HepG2 (cell line): ENCODE results near the gene UCKL1. TPM values are rescaled to one million over a fixed set of nuclear protein-coding genes. Genes with fewer than 3 reads are reported as not detected.

ENCODE experiments used
- DZIP1 ChIP-seq: sonication (generic); formaldehyde crosslinking; IDR thresholded peaks from 2 replicates; pipeline ENCODE4 v1.5.0; 2020; ENCODE audit warnings: mild to moderate bottlenecking, missing genetic modification reagents
- GTF3A ChIP-seq: sonication (generic); formaldehyde crosslinking; conservative IDR thresholded peaks from 2 replicates; pipeline ENCODE4 v1.4.0; 2020; ENCODE audit warnings: mild to moderate bottlenecking, missing genetic modification reagents
- KDM2A ChIP-seq: sonication (generic); formaldehyde crosslinking; IDR thresholded peaks from 2 replicates; pipeline ENCODE4 v1.4.0; 2020; ENCODE audit warnings: low read depth, missing genetic modification reagents, borderline replicate concordance
- MIXL1 ChIP-seq: IDR thresholded peaks from 2 replicates; pipeline ENCODE4 v1.6.1; 2016
- PATZ1 ChIP-seq: sonication (generic); formaldehyde crosslinking; IDR thresholded peaks from 2 replicates; pipeline ENCODE4 v1.4.0; 2020; ENCODE audit warnings: missing genetic modification reagents
- TEF ChIP-seq: sonication (generic); formaldehyde crosslinking; IDR thresholded peaks from 2 replicates; pipeline ENCODE4 v1.5.0; 2020; ENCODE audit warnings: missing genetic modification reagents
- THAP7 ChIP-seq: sonication (generic); formaldehyde crosslinking; IDR thresholded peaks from 2 replicates; pipeline ENCODE4 v1.8.1; 2023; ENCODE audit warnings: mild to moderate bottlenecking, missing genetic modification reagents
- ZC3H4 ChIP-seq: sonication (generic); formaldehyde crosslinking; IDR thresholded peaks from 2 replicates; pipeline ENCODE4 v1.4.0; 2020; ENCODE audit warnings: missing genetic modification reagents, borderline replicate concordance
- ZNF367 ChIP-seq: sonication (generic); formaldehyde crosslinking; IDR thresholded peaks from 2 replicates; pipeline ENCODE4 v1.4.0; 2020; ENCODE audit warnings: missing genetic modification reagents, borderline replicate concordance
- ZNF558 ChIP-seq: sonication (generic); formaldehyde crosslinking; IDR thresholded peaks from 2 replicates; pipeline ENCODE4 v1.9.0; 2022; ENCODE audit warnings: mild to moderate bottlenecking, missing genetic modification reagents, borderline replicate concordance
- polyA plus RNA-seq, 8 experiments: library from polyadenylated mRNA; depleted of rRNA in 3 of 8; stranded (reverse) in 7 of 8; unstranded in 1 of 8; fragments of >200 nt; fragmentation: Illumina TruSeq in 4 of 8; extraction: Trizol in 4 of 8; gene quantifications; 2 replicates each; pipeline versions ENCODE4 v1.2.1 to v1.2.3, GENCODE V29; 2011 to 2016; ENCODE audit warnings: low read depth in 4 of 8, missing spikeins in 1 of 8, mixed read lengths in 1 of 8; ENCODE audit not compliant: insufficient read depth in 1 of 8
- total RNA-seq, 5 experiments: library from RNA; depleted of rRNA; stranded (reverse); fragments of >200 nt; fragmentation: Illumina TruSeq; extraction: Trizol; gene quantifications; 2 replicates each; pipeline ENCODE4 v1.2.3, GENCODE V29; 2016; ENCODE audit warnings: low read depth in 1 of 5
- TF ChIP-seq, protein P1 (sequence below): sonication (generic); formaldehyde crosslinking; IDR thresholded peaks from 2 replicates; pipeline ENCODE4 v1.4.0; 2020; ENCODE audit warnings: missing genetic modification reagents

UCKL1 gene
- total and polyA plus RNA-seq, 2 of the 13 experiments (the other 11 are each of a cell fraction or from before 2014, with no cell fraction given): 50.2 to 126 TPM

DNA sequence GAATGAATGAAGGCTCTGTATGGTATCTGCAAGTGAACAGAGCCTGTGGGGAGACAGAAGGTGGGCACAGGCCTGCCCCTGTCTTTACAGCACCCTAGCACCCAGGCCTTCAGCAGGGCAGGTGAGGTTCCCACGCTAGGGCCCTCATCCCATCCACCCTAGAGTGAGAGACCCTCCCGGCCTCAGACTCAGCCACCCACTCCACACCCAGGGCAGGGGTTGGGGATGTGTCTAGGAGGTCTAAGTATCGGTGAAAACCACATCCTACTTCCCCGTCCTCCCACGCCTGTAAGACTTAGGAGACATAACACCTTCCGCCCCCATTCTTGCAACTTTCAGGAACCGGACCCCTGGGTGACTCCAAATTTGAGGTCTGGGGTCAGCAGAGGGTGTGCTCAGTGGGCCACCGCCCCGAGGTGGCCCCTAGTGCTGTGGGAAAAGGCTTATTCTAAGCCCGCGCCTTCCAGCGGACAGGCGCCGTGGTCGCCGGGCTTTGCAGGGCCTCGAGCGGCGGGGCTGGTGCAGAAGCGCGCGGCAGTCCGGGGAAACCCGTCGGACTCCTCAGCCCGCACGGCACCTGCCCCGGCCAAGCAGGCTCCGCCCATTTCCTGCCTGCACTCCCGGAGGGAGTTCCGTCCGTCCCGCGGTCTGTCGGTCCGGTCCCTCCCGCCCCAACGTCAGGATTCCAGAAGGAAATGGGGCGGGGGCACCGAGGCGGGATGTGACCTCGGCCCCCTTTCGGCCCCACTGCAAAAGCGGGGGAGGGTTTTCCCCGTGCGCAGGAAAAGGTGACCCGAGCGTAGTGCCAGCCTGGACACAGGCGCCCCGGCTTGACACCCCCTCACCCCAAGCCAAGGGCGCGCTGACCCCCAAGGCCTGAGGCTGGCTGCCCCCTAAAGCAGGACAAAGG lies 22.4 kb upstream of the UCKL1 start (continued):
- TF ChIP-seq ZNF367 (peak; percentile 76; the same call in 1 of the 2 replicates), KDM2A (CRISPR knock-in tag) (peak; percentile 97), DZIP1 (CRISPR knock-in tag) (peak; percentile 29; the same call in 1 of the 2 replicates), MIXL1 (CRISPR knock-in tag) (peak; percentile 76), ZNF558 (peak; percentile 93; the same call in 1 of the 2 replicates), PATZ1 (CRISPR knock-in tag) (peak; percentile 99), TEF (CRISPR knock-in tag) (peak; percentile 63; the same call in 1 of the 2 replicates), GTF3A (CRISPR knock-in tag) (no peak; the same call in 1 of the 2 replicates), ZC3H4 (peak; percentile 81; the same call in 1 of the 2 replicates), THAP7 (CRISPR knock-in tag) (peak; percentile 95)
- TF ChIP-seq, protein P1, sequence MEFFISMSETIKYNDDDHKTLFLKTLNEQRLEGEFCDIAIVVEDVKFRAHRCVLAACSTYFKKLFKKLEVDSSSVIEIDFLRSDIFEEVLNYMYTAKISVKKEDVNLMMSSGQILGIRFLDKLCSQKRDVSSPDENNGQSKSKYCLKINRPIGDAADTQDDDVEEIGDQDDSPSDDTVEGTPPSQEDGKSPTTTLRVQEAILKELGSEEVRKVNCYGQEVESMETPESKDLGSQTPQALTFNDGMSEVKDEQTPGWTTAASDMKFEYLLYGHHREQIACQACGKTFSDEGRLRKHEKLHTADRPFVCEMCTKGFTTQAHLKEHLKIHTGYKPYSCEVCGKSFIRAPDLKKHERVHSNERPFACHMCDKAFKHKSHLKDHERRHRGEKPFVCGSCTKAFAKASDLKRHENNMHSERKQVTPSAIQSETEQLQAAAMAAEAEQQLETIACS (CRISPR knock-in tag): peak; percentile 79
